Measurements from ENCODE around the gene PLXND1.

Gene PLXND1

GRCh38 chr3:129618186-129618820, 11.8 kb upstream of the PLXND1 start:
- TF ChIP-seq CTCF (IDR thresholded peaks at IDR 0.05; ENCODE audit: extremely low read depth, insufficient read depth, missing control alignments), result no peak
- in situ Hi-C loops (cut with MboI; ENCODE audit: low pct_unique_long_range_greater_than_20kb, low sequenced_read_pairs, unreplicated experiment), result no loop called here
- DNase-seq (ENCODE audit: low spot score), result no peak

GRCh38 chr3:129617381-129618185, 11.1 kb upstream of the PLXND1 start:
- no peak for TF ChIP-seq CTCF (IDR thresholded peaks at IDR 0.05; ENCODE audit: extremely low read depth, insufficient read depth, missing control alignments)
- DNase-seq (ENCODE audit: low spot score), result no peak
- in situ Hi-C loops (cut with MboI; ENCODE audit: low pct_unique_long_range_greater_than_20kb, low sequenced_read_pairs, unreplicated experiment), result no loop called here

GRCh38 chr3:129616713-129617112, 10.2 kb upstream of the PLXND1 start:
- in situ Hi-C loops (cut with MboI; ENCODE audit: low pct_unique_long_range_greater_than_20kb, low sequenced_read_pairs, unreplicated experiment), result no loop called here
- DNase-seq (ENCODE audit: low spot score), result no peak
- TF ChIP-seq CTCF (IDR thresholded peaks at IDR 0.05; ENCODE audit: extremely low read depth, insufficient read depth, missing control alignments), result no peak

GRCh38 chr3:129616291-129616690, 9.8 kb upstream of the PLXND1 start:
- in situ Hi-C loops (cut with MboI; ENCODE audit: low pct_unique_long_range_greater_than_20kb, low sequenced_read_pairs, unreplicated experiment), result no loop called here
- no peak for DNase-seq (ENCODE audit: low spot score)
- TF ChIP-seq CTCF (IDR thresholded peaks at IDR 0.05; ENCODE audit: extremely low read depth, insufficient read depth, missing control alignments), result no peak

GRCh38 chr3:129615751-129616281, 9.3 kb upstream of the PLXND1 start:
- TF ChIP-seq CTCF (IDR thresholded peaks at IDR 0.05; ENCODE audit: extremely low read depth, insufficient read depth, missing control alignments), result no peak
- in situ Hi-C loops (cut with MboI; ENCODE audit: low pct_unique_long_range_greater_than_20kb, low sequenced_read_pairs, unreplicated experiment), result no loop called here
- no peak for DNase-seq (ENCODE audit: low spot score)

- DNase-seq (ENCODE audit: low spot score), result no peak
- TF ChIP-seq CTCF (IDR thresholded peaks at IDR 0.05; ENCODE audit: extremely low read depth, insufficient read depth, missing control alignments), result no peak
- in situ Hi-C loops (cut with MboI; ENCODE audit: low pct_unique_long_range_greater_than_20kb, low sequenced_read_pairs, unreplicated experiment), result no loop called here
These were observed 8.5 kb upstream of the PLXND1 start for GRCh38 chr3:129614927-129615363.

All from GM13977 (cell line).